ENCODE results near the gene RPRD2. TPM values are rescaled to one million over a fixed set of nuclear protein-coding genes. Genes with fewer than 3 reads are reported as not detected.

RPRD2 gene
- total RNA-seq, 1 experiment from 2014 or later, result 37.8 TPM

GRCh38 chr1:150487763-150488115 is 123.8 kb downstream of the RPRD2 start:
- BruUV-seq (replicated peaks), result TSS peak; percentile 72
- Mint-ChIP-seq H3K27me3 (ENCODE audit: unreplicated experiment) (no peaks in the 10 kb centered on the region), H3K9me3 (ENCODE audit: low read depth, unreplicated experiment) (no peaks in the 10 kb centered on the region), H3K4me3 (ENCODE audit: low read depth, unreplicated experiment) (peak overlapping the region; percentile 88), H3K36me3 (ENCODE audit: insufficient read depth, unreplicated experiment) (peaks cover 34% of the 10 kb centered on the region), H3K27ac (ENCODE audit: unreplicated experiment) (peak overlapping the region; percentile 87), H3K4me1 (ENCODE audit: low read depth, unreplicated experiment) (peaks cover 10% of the 10 kb centered on the region)
- intact Hi-C loops (cut with micrococcal nuclease; ENCODE audit: unreplicated experiment), result loop anchor here (1.0 to 5.0 kb wide), 3 partner anchors 45 to 225 kb away; partner anchors contain the start of gene ADAMTSL4
- TF ChIP-seq, protein P1, sequence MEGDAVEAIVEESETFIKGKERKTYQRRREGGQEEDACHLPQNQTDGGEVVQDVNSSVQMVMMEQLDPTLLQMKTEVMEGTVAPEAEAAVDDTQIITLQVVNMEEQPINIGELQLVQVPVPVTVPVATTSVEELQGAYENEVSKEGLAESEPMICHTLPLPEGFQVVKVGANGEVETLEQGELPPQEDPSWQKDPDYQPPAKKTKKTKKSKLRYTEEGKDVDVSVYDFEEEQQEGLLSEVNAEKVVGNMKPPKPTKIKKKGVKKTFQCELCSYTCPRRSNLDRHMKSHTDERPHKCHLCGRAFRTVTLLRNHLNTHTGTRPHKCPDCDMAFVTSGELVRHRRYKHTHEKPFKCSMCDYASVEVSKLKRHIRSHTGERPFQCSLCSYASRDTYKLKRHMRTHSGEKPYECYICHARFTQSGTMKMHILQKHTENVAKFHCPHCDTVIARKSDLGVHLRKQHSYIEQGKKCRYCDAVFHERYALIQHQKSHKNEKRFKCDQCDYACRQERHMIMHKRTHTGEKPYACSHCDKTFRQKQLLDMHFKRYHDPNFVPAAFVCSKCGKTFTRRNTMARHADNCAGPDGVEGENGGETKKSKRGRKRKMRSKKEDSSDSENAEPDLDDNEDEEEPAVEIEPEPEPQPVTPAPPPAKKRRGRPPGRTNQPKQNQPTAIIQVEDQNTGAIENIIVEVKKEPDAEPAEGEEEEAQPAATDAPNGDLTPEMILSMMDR (IDR thresholded peaks at IDR 0.05; ENCODE audit: unreplicated experiment), result no peak
- DNase-seq, result no peak
- CTCF ChIA-PET, result interaction anchor here (0.5 to 1.1 kb wide), 4 partner anchors 30 to 124 kb away, joined by 3 to 5 read pairs (median 3); no protein-coding TSS in a partner anchor

GRCh38 chr1:150493175-150493574 is 129.2 kb downstream of the RPRD2 start:
- Mint-ChIP-seq H3K36me3 (ENCODE audit: insufficient read depth, unreplicated experiment) (peaks cover 53% of the 10 kb centered on the region), H3K27me3 (ENCODE audit: unreplicated experiment) (no peaks in the 10 kb centered on the region), H3K9me3 (ENCODE audit: low read depth, unreplicated experiment) (no peaks in the 10 kb centered on the region), H3K4me3 (ENCODE audit: low read depth, unreplicated experiment) (no peak overlapping the region), H3K4me1 (ENCODE audit: low read depth, unreplicated experiment) (no peaks in the 10 kb centered on the region), H3K27ac (ENCODE audit: unreplicated experiment) (no peak overlapping the region)
- CTCF ChIA-PET, result interaction anchor here (0.7 to 1.0 kb wide), 2 partner anchors 22 to 51 kb away, joined by 3 to 6 read pairs; partner anchors contain the start of gene FALEC
- no TSS peak for BruUV-seq (replicated peaks)
- DNase-seq, result no peak
- TF ChIP-seq, protein P1 (IDR thresholded peaks at IDR 0.05; ENCODE audit: unreplicated experiment), result no peak
- intact Hi-C loops (cut with micrococcal nuclease; ENCODE audit: unreplicated experiment), result no loop called here

DNA sequence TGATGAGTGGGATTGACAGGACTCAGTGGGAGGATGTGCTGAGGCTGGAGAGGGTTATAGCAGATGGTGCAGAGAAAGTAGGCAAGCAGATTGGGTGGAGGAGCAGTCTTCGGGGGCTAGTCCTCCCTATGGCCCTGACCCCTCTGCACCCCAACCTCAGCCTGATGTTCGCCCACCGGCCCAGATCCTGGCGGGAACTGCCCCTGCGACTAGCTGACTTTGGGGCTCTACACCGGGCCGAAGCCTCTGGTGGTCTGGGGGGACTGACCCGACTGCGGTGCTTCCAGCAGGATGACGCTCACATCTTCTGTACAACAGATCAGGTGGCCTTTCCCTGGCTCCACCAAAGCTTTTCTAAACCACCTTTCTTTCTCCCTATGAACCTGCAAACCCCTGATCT is 134.4 kb downstream of the RPRD2 start:
- no TSS peak for BruUV-seq (replicated peaks)
- H3K4me3 Mint-ChIP-seq (ENCODE audit: low read depth, unreplicated experiment), result no peak overlapping the region

GRCh38 chr1:150505431-150505830 is 141.5 kb downstream of the RPRD2 start:
- intact Hi-C loops (cut with micrococcal nuclease; ENCODE audit: unreplicated experiment), result no loop called here
- Mint-ChIP-seq H3K27ac (ENCODE audit: unreplicated experiment) (no peak overlapping the region), H3K4me1 (ENCODE audit: low read depth, unreplicated experiment) (peaks cover 7% of the 10 kb centered on the region), H3K9me3 (ENCODE audit: low read depth, unreplicated experiment) (no peaks in the 10 kb centered on the region), H3K4me3 (ENCODE audit: low read depth, unreplicated experiment) (no peak overlapping the region), H3K36me3 (ENCODE audit: insufficient read depth, unreplicated experiment) (peaks cover 29% of the 10 kb centered on the region), H3K27me3 (ENCODE audit: unreplicated experiment) (no peaks in the 10 kb centered on the region)
- CTCF ChIA-PET, result no interaction called here
- BruUV-seq (replicated peaks), result no TSS peak
- DNase-seq, result no peak
- TF ChIP-seq, protein P1 (IDR thresholded peaks at IDR 0.05; ENCODE audit: unreplicated experiment), result no peak

More for the DNA sequence above, 134.4 kb downstream of the RPRD2 start:
- intact Hi-C loops (cut with micrococcal nuclease; ENCODE audit: unreplicated experiment), result no loop called here
- CTCF ChIA-PET, result no interaction called here
- no peaks in the 10 kb centered on the region for H3K27me3 Mint-ChIP-seq (ENCODE audit: unreplicated experiment)
- no peak overlapping the region for H3K27ac Mint-ChIP-seq (ENCODE audit: unreplicated experiment)
- no peaks in the 10 kb centered on the region for H3K9me3 Mint-ChIP-seq (ENCODE audit: low read depth, unreplicated experiment)
- H3K36me3 Mint-ChIP-seq (ENCODE audit: insufficient read depth, unreplicated experiment), result peaks cover 51% of the 10 kb centered on the region
- no peak for DNase-seq
- no peaks in the 10 kb centered on the region for H3K4me1 Mint-ChIP-seq (ENCODE audit: low read depth, unreplicated experiment)
- TF ChIP-seq, protein P1 (IDR thresholded peaks at IDR 0.05; ENCODE audit: unreplicated experiment), result no peak
